HG02870 (cell line): Measurements from ENCODE around the gene SEMA5B.

Experiments
- ATAC-seq: cut with Tn5 transposase; IDR thresholded peaks from one replicate; pipeline ENCODE4 v1.9.1; 2021; ENCODE audit warnings: mild to moderate bottlenecking, moderate library complexity; ENCODE audit not compliant: unreplicated experiment

The SEMA5B gene

DNA sequence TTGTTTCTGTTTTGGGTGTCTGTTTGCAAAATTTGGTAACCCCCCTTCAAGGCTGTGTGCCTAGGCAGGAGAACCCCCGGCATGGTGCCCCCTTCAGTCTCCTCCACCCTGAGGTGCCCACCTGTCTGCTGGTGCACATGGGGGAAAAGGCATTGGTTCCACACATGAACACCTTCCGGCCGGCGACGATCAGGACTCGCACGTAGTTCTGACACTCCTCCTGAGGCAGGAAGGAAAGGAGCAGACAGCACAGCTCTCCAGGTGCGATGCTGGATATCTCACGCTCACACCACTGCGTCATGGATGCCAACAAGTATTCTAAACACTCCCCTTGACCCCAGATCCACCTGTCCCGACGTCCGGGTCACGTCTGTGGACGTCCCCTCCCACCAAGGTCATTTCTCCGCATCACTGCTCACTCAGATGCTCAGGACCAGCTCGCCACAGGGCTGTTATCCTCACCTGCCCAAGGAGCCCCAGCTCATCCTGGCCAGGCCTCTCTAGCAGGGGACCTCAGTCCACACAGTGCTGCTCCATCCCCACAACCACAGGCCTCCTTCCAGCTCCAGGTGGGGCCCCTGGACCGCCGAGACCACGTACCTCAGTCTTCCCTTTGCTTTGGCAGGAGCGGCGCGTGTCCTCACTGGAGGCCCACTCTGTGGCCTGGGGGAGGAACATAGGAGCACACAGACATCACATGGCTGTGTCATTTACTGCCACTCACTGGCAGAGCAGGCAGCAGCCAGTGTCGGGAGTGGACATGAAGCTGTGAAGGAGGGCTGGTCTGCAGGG lies 99.0 kb downstream of the SEMA5B start:
- no peak for ATAC-seq

DNA sequence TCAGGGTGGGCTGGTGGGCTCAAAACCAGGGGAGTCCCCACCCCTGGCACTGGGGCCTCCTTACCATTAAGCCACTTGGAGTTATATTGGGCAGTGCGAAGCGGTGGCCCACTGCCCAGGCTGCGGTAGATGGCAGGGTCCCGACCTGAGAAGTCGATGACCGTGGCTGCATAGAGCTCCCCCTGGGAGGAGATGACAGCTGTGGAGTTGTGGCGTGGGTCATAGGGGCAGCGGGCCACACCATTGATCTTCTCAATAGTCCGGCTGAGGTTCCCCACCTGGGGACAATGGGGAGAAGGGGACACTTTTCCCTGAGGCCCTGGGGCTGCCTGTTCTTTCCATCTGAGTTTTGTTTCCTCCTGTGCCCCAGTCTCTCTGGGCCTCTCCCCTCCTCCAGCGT lies 99.8 kb downstream of the SEMA5B start:
- ATAC-seq, result no peak

DNA sequence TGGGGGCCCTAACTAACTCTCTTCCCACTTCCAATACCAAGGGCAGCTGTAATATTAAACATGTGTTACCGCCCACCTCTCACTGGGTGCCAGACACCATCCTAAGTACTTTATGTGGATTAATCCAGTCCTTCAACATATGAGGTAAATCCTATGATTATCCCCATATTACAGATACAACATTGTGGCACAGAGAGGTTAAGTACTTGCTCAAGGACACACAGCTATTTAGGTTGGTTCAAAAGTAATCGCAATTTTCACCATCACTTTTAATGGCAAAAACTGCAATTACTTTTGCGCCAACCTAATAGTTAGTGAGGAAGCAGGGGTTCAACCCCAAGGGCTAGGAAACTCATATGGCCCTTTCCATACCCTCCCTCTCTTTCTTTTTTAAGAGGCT lies 100.8 kb downstream of the SEMA5B start:
- ATAC-seq, result no peak

DNA sequence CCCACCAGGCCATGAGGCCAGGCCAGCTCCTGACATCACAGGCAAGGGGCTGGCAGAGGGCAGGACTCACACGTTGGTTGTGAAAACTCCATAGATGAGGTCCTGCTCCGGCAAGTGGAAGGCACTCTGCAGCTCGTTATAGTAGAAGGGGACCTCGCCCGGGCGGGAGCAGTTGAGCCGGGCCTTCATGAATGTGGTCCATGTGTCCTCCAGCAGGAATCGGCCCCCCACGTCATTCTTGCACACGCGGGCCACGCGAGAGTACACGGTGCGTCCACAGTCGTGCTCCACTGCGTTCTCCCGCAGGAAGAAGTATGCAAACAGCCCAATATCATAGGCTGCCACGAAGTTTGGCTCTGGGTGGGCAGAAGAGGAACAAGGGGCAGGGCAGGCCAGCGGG lies 101.2 kb downstream of the SEMA5B start:
- ATAC-seq, result no peak

DNA sequence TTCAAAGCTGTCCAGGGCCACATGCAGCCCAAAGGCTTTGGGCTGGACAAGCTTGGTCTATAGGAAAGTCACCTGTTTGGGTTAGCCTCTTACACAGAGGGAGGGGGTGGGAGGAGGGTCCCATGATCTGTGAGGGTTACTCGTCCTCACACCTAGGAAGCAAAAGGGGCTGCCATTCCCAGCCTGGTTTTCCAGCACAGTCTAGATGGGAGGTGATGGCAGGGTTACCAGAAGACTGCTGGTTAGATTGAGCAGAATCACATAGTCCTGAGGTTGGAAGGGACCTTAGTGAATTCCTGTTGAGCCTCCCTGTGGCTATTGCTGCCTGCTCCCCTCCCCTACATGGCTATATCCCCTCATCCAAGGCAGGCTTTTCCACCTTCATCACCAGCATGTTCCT lies 101.8 kb downstream of the SEMA5B start:
- no peak for ATAC-seq

DNA sequence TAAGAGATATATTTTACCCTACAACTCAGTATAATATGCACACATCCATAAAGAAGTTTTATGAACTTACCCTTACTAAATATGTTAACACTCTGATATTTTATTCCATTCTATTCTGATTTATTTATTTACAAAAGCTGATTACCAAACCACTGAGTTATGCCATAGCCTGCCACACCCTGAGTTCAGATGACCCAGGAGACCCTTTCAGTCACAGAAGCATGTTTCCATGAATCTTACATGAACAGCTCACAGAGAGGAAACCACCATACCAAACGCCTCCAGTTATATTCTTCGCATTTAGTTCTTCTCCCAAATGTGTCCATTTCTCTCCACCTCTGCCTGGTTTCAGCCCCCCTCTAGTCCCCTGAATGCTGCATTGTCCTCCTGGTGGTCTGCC lies 103.5 kb downstream of the SEMA5B start:
- no peak for ATAC-seq

DNA sequence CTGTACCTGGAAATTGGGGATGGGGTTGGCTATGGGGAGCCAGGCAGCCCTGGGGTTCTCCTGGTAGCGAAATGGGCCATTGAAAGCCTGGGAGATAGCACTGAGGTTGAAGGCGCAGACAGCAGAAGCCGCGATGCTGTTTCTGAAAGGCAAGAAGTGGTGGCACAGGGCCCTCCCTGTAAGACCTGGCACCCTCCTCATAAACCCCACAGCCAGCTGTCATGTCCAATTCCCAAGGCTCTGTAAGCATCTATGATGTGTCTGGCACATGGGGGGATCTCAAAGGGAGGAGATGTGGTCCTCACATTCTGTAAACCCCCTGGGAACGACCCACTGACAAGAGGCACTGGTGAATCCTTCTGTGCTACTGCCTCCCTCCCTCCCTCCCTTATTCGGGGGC lies 104.0 kb downstream of the SEMA5B start:
- ATAC-seq, result no peak

DNA sequence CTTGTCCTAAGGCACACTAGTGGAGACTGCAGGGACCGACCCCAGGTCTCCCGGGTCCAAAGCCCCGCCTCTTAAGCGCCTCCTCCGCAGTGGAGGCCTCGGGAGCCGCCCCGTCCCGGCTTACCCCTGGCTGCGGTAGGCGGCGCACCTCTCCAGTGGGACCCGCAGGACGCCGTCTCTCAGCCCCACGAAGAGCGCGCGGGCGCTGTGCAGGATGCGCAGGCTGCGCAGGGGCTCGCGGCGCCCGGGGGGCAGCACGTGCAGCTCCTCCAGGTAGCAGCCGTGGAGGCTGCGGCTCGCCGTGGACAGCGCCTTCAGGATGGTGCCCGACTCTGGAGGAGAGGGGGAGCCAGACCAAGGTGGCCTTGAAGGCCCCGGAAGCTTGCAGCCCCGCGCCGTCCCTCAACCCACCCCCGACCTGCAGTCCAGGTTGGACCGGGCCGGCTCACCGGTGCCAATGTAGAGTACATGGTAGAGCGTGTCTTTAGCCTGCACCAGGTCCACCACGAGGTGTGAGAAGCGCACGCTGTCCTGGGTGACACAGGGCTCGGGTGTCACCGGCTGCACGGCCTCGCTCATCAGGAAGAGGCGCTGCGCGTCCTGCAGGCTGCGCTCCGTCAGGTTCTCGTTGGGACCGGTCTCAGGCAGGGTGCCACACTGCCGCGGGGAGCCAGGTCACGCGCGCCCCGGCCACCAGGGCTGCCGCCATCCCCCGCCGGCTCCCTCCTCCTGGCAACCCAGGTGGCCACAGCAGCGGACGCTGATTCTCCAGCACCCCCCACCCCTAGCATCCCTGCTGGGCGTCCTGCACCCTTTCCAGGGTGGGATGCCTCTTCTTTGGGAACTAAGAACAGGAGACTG lies 105.5 kb downstream of the SEMA5B start:
- ATAC-seq, result no peak

DNA sequence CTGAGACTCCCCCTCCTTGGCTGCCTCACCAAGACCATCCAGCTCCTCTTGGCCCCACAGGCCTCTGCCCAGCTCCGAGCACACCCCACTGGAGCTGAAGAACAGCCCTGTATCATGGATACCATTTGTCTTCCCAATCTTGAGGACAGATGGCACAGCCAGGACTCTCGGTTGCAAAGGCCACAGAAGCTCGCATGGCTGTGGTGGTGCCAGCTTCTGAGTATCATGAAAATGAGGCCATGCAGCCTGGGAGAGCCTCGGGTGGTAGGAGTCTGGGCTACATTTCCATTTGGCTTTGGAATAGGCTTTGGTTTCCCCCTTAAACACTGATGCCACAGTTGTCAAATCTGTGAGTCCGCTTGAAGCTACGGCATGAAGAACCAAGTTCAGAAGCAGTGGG lies 106.6 kb downstream of the SEMA5B start:
- no peak for ATAC-seq

DNA sequence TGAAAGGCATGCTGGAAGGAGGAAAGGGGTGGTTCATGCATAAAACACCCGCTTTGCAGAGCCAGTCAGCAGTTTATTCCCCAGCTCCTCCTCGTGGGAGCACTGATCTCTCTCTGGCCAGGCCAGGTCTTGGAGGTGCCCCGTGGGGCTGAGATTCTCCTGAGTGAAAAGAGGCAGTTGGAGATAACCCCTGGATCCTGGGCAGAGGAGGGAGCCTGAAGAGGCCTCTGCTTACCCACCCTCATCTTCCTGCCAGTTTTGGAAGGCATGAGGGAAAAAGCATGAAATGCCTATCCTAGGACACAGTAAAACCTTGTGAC lies 108.3 kb downstream of the SEMA5B start:
- ATAC-seq, result no peak

DNA sequence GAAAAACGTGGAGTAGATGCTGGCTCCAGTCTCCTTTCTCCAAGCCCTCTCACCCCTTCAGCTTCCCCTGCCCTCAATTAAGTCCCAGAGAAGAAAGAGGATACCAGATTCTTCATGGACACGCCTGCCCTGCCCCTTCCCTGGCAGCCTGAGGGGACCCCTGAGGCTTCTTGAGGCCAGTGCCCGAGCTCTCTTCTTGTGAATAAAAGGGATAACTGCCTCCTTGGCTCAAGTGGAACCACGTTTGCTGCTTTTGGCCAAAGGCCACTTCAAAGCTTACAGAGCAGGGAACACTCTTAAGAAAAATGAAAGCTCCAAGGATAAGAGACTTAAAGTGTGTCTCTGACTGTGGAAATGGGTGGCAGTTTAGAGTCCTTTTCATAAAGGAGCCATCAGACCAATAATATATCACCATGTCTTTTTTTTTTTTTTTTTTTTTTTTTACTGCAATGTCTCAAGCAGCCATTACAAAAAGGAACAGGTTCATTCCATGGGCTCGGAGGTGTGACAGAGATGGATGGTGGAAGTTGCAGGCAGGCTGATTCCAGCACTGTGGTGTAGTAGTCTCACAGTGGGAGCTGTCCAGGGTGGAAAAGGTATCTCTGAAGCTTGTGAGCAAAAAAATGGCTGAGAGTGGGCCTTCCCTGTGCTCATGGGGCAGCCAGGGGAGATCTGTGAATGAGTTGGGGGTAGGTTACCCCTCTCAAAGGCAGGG lies 108.8 kb downstream of the SEMA5B start:
- ATAC-seq, result no peak

DNA sequence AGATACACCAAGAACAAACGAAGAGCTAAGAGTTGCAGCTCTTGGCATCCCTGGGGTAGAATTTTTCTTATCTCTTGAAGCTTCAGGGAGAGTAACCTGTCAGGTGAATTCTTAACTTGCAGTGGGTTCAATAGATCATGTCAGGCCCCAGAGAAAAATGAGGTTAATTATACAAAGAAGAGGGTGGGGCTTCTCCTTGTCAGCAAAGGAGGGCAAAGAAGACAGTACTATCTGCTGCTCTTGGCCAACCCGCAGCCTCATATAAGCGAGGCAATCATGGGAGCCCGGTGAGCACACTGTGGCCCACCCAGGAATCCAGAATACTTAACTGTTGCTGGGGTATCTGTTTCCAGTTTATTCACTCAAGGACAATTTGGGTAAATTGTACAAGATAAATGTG lies 110.2 kb downstream of the SEMA5B start:
- no peak for ATAC-seq

DNA sequence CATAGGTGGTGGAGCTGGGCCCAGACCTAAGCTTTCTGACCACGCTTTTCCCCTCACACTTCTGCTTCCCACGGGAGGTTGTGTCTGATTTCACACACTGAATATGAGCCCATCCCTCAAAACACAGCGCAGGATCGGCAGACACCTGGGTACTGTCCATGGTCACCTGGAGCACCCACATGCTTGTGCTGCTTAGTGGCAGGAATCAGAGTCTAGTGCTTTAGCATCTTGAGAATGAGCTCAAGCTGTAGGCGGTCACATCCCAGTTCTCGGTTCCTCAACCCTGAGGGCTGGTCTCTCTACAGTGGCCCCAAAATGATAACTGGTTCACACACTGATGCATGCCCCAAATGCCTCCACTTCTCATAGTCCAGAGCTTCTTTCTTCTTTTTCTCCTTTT lies 111.0 kb downstream of the SEMA5B start:
- peak; percentile 80 for ATAC-seq

DNA sequence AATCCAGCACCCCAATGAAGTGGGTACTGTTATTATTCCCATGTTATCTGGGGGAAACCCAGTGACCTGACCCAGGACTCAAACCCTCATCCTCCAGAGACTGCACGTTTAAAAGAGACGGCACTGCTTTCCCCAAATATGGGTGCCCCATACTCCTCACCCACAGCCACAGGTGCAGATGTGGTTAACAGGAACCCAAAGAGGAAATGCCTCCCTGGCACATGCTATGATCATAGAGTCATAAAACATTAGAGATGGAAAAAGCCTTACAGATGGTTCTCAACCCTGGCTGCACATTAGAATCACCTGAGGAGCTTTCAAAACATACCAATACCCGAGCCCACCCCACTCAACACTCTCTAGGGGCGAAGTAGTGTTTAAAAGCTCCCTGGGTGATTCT lies 111.5 kb downstream of the SEMA5B start:
- ATAC-seq, result no peak

DNA sequence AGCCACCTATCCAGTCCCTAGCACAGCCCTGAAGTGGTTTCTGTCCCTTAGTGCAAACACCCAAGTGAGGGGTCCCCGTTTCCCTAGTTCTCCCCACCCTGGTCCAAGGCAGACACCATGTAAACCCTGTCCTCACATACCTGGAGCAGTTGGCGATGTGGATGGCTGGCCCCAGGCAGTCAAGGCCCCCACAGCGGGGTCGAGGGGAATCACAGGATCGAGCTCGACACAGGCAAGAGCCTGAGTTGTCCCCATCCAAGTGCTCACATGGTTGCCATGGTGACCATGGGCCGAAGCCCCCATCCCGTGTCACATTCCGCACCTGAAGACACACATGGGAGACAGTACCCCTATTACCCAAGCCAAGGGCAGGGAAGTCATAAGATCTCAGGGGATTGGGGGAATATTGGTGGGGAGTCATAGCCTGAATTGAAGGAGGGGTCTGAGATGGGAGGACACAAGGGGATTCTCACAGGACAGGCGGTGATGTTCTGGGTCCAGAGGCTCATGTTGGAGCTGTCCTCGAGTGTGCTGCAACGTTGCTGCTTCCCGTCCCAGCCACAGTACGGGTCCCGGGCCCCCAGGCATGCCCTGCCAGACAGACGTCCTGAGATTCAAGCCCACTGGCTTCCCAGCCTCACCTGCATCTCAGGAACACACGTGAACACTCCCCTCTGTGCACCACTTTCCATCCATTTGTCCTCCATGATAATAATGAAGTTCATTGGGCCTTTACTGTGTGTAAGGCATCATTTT lies 112.1 kb downstream of the SEMA5B start:
- no peak for ATAC-seq

DNA sequence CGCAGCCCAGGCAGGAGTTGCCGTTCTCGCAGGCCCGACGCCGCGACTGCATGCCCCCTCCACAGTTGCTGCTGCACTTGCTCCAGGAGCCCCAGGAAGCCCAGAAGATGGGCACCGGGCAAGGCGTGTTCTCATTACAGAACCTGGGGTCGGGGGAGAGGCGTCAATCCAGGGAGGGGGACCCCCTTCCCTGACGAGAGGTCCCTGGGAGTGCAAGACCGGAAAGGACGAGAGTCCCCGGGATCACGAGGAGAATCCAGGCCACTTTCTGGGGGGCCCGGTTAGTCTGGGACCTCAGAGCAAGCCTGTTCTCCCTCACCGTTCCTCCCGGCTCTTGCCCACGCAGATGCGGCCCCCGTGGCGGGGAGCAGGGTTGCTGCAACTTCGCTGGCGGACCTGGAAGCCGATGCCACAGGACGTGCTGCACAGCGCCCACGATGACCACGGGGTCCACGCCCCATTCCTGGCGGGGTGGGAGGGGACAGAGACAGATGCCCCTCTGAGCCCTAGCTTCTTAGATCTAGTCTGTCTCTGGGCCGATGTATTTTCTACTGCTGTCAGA lies 113.9 kb downstream of the SEMA5B start:
- ATAC-seq, result no peak

DNA sequence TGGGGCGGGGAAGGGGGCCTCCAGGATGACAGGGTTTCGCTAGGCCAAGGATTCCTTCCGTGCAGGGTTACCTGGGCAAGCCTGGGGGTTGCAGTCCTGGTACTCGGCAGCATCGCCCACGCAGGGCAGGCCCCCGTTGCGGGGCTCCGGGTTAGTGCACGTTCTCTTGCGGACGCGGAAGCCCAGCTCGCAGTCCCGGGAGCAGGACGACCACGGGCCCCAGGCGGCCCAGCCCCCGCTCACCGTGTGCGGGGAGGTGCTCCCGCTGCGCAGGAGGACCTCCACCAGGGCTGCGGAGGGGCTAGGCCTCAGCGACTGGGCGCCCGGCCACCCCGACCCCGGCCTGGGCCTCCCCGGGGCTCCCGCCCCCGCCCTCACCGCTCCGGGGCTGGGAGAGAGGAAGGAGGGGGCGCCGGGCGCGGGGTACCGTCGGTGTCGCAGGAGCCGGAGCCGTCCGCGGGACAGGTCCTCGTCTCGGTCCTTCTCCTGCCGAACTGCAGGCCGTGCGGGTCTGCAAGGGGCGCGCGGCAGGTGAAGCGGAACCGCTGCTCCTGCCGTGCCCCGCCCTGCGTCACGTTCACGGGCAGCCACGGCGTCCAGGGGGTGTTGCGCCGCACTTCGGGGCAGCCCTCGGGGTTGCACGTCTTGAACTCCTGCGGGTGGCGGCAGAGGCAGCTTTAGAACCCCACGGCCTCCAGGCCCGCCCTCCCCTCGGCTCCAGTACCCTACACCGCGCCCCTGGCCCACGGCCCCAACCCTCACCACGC lies 114.6 kb downstream of the SEMA5B start:
- no peak for ATAC-seq

DNA sequence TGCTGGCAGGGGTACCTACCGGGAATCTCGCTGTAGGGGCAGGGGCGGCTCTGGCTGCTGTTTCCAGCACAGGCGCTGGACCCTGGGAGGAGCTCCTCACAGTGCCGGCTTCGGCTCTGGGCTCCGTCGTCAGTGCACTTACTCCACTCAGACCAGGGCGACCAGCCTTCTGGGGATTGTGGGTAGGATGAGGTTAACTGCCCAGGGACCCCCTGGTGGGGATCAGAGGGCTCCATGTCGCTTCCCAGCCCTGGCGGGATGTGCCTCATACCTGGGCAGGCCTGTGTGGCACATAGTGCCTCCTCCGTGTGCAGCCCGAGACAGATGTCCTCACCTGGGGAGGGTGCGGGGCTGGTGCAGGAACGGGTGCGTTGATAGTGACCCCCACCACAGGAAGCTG lies 115.7 kb downstream of the SEMA5B start:
- ATAC-seq, result no peak

DNA sequence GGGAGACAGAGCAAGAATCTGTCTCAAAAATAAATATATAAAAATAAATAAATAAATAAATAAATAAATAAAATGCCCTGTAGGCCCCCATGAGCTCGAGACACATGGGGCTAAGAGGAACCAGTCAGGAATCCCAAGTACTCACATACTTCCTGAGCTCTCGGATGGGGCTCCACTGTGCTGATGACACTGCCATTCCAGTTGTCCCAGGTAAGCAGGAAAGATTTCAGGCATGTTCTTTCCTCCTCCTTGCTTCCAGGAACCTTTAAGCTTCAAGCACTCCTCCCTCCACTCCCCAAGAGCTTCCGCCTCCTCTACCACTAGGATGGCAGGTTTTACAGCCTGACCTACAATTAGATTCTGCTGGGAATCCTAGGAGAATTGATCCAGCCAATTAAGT lies 119.3 kb downstream of the SEMA5B start:
- no peak for ATAC-seq

DNA sequence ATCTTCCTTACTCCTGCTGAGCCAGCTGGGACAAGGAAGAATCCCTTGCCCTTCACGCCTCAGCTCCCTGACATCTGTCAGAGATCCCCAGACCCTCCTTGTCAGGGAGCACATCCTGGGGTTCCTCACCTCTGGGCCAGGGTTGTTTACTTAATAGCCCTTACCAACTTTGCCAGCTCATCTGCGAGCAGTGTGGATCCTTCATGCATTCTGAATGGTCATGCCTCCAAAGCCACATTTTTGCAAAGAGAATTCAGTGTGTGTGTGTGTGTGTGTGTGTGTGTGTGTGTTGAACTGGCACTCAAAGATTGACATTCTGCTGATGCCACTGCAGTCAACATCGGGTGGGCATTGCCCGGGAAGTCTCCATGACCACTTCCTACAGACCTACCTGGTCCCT lies 120.1 kb downstream of the SEMA5B start:
- ATAC-seq, result no peak
